IPS-20b (cell line): ENCODE data around the gene TBX6.

ENCODE experiments used
- H3K27ac ChIP-seq: one replicate; pipeline ENCODE4 v1.5.1; 2013; ENCODE audit warnings: low read length
- H3K27me3 ChIP-seq: 2 replicates; pipeline ENCODE4 v1.6.1; 2013; ENCODE audit warnings: mild to moderate bottlenecking, low read length, inconsistent platforms; ENCODE audit not compliant: insufficient read depth
- H3K36me3 ChIP-seq: 2 replicates; pipeline ENCODE4 v1.6.1; 2013; ENCODE audit warnings: low read depth, mild to moderate bottlenecking, inconsistent platforms, low read length, moderate library complexity; ENCODE audit not compliant: insufficient read depth
- H3K4me1 ChIP-seq: 2 replicates; pipeline ENCODE4 v1.6.1; 2013; ENCODE audit warnings: mild to moderate bottlenecking, control low read depth, inconsistent platforms, low read length, moderate library complexity; ENCODE audit not compliant: insufficient read depth
- H3K4me3 ChIP-seq: 2 replicates; pipeline ENCODE4 v1.5.1; 2013; ENCODE audit warnings: mild to moderate bottlenecking, low read length, inconsistent platforms
- H3K9ac ChIP-seq: 2 replicates; pipeline ENCODE4 v1.6.1; 2013; ENCODE audit warnings: low read depth, mild to moderate bottlenecking, inconsistent platforms, low read length, moderate library complexity
- H3K9me3 ChIP-seq: 2 replicates; pipeline ENCODE4 v1.6.1; 2013; ENCODE audit warnings: mild to moderate bottlenecking, low read depth, low read length, inconsistent platforms; ENCODE audit not compliant: insufficient read depth

The TBX6 gene

GRCh38 chr16:30068333-30068732, 23.4 kb downstream of the TBX6 start:
- H3K4me1 ChIP-seq = peaks cover 8% of the 10 kb centered on the region; the same call in 1 of the 2 replicates
- no peaks in the 10 kb centered on the region for H3K27me3 ChIP-seq
- no peak overlapping the region for H3K4me3 ChIP-seq
- no peaks in the 10 kb centered on the region for H3K9me3 ChIP-seq
- H3K9ac ChIP-seq = no peak overlapping the region
- H3K27ac ChIP-seq = no peak overlapping the region
- peaks cover 58% of the 10 kb centered on the region for H3K36me3 ChIP-seq

DNA sequence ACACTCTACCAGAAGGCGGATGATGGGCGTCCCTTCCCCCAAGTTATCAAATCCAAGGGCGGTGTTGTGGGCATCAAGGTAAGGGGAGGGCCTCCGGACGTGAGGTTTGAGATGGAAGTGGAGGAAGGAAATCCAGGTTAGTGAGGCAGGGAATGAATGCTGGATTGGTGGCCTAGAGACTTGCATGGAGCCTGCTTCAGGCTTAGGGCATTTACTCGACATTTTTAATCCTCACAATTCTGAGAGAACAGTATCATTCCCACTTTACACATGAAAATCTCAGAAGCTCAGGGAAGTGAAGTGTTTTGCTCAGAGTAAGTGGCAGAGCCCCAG, 24.2 kb downstream of the TBX6 start:
- no peak overlapping the region; the same call in 1 of the 2 replicates for H3K9ac ChIP-seq
- peak overlapping the region; percentile 97; the same call in 1 of the 2 replicates for H3K4me3 ChIP-seq

GRCh38 chr16:30066761-30067583, 24.8 kb downstream of the TBX6 start:
- no peaks in the 10 kb centered on the region for H3K9me3 ChIP-seq
- H3K4me1 ChIP-seq = peaks cover 11% of the 10 kb centered on the region; the same call in 1 of the 2 replicates
- peak overlapping the region; percentile 97 for H3K9ac ChIP-seq
- H3K4me3 ChIP-seq = peak overlapping the region; percentile 97
- no peaks in the 10 kb centered on the region for H3K27me3 ChIP-seq
- H3K36me3 ChIP-seq = peaks cover 53% of the 10 kb centered on the region
- peak overlapping the region; percentile 93 for H3K27ac ChIP-seq

More for the DNA sequence above, 24.2 kb downstream of the TBX6 start:
- peaks cover 58% of the 10 kb centered on the region for H3K36me3 ChIP-seq
- no peak overlapping the region for H3K27ac ChIP-seq
- H3K4me1 ChIP-seq = peaks cover 11% of the 10 kb centered on the region; the same call in 1 of the 2 replicates
- no peaks in the 10 kb centered on the region for H3K9me3 ChIP-seq
- H3K27me3 ChIP-seq = no peaks in the 10 kb centered on the region

DNA sequence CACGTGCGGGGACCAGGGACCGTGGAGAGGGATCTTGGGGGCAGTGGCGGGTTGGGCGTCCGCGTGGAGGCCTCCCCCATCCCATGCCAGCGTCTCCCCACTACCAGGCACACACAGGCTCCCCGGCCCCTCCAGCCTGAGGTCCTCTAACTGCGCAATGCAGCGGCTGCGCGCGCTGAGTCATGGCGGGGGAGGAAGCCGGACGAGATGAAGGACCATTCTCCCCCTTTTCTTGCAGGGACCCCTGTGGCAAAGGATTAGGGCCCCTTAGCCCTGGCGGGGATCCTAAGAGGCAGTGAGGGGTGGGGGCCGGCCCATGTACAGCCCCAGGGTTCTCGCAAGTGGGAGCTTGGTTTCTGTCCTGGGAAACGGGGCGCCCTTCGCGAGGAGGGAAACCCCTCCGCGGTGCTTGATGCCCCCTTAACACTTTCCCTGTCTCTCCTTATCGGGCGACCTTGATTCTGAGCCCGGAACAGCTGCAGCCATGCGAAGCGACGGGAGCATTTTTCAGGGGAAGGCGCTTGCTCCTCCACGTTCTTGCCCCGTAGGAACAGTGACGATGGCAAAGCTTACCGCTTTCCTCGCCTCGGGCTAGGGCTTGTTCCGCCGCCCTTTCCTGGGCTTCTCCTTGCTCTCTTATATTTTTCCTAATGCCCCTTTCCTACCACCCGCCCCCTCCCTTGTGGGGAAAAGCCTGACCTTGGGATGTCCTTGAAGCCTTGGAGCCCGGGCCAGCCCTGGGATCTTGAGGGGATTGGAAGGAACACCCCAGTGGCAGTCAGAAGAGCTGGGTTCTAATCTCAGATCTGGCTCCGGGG, 25.6 kb downstream of the TBX6 start:
- Histone ChIP-seq H3K36me3 (peaks cover 45% of the 10 kb centered on the region), H3K9ac (peak overlapping the region; percentile 97), H3K9me3 (no peaks in the 10 kb centered on the region), H3K27ac (peak overlapping the region; percentile 93), H3K4me3 (peak overlapping the region; percentile 97), H3K27me3 (no peaks in the 10 kb centered on the region), H3K4me1 (peaks cover 11% of the 10 kb centered on the region; the same call in 1 of the 2 replicates)

DNA sequence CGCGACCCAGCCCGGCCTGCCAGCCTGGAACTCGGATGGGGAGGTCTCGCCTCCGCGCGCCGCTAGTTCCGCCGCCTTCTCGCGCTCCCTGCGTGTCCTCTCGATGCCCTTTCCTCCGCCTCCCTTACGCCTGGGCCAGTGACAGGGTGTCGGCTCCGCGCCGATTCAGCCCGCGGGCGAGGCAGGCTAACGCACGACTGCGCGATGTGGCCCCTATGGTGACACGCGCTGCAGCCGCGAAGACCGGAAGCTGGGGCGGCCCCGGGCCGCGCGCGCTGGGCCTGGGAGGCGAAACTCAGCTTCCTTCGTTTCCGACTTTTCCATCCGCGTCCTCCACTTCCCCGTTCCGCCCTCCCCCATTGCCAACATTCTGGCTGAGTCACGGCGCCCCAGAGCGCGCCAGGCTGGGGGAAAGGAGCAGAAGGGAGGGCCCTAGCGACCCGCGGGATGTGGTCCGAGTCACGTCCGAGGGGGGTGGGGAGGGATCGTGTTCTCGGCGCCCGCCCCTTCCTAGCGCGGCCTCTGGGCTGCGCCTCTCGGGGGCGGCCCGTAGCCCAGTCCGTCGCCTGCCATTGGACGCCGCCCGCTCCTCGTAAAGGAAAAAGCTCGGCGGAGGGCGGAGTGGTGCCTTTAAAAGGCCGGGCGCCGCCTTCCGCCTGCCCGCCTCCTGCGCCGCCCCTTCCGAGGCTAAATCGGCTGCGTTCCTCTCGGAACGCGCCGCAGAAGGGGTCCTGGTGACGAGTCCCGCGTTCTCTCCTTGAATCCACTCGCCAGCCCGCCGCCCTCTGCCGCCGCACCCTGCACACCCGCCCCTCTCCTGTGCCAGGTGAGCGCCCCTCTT, 26.4 kb downstream of the TBX6 start, which contains the start of gene ALDOA:
Gene ALDOA, plus strand, starts transcription at position 659 of the 841 bp plus-strand sequence. CDS start 1,138 bp downstream, outside the sequence.
- H3K9ac ChIP-seq = peak within 1 kb of the TSS; percentile 97
- H3K27me3 ChIP-seq = no peaks in the 10 kb centered on the region
- peak within 1 kb of the TSS; percentile 97 for H3K4me3 ChIP-seq
- peak within 1 kb of the TSS; percentile 93 for H3K27ac ChIP-seq
- peaks cover 36% of the 10 kb centered on the region for H3K36me3 ChIP-seq
- H3K4me1 ChIP-seq = peaks cover 11% of the 10 kb centered on the region; the same call in 1 of the 2 replicates
- no peaks in the 10 kb centered on the region for H3K9me3 ChIP-seq

DNA sequence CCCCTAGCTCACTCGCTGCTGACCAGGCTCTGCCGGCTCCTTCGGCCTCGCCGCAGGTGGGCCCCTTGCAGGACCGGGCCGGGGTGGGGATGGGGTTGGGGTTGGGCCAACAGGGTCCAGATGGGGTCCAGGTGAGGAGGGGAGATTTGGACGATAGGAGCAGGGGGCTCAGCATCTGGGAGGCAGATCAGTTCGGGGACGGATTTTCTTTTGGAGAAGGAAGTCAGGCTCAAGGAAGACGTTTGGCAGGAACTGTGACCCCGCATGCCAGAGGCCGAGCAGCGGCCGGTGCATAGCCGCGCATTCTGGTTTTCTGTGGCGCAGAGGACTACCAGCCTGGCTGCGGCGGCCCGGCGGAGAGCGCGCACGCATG, 27.0 kb downstream of the TBX6 start:
- Histone ChIP-seq H3K36me3 (peaks cover 30% of the 10 kb centered on the region), H3K4me3 (peak overlapping the region; percentile 97), H3K27me3 (no peaks in the 10 kb centered on the region), H3K4me1 (peaks cover 11% of the 10 kb centered on the region; the same call in 1 of the 2 replicates), H3K9me3 (no peaks in the 10 kb centered on the region), H3K9ac (peak overlapping the region; percentile 97; the same call in 1 of the 2 replicates), H3K27ac (peak overlapping the region; percentile 75)

GRCh38 chr16:30063893-30064728, 27.6 kb downstream of the TBX6 start:
- Histone ChIP-seq H3K4me3 (peak overlapping the region; percentile 97), H3K36me3 (peaks cover 24% of the 10 kb centered on the region), H3K4me1 (peaks cover 11% of the 10 kb centered on the region; the same call in 1 of the 2 replicates), H3K9ac (peak overlapping the region; percentile 97; the same call in 1 of the 2 replicates), H3K27ac (peak overlapping the region; percentile 75), H3K9me3 (no peaks in the 10 kb centered on the region), H3K27me3 (no peaks in the 10 kb centered on the region)

DNA sequence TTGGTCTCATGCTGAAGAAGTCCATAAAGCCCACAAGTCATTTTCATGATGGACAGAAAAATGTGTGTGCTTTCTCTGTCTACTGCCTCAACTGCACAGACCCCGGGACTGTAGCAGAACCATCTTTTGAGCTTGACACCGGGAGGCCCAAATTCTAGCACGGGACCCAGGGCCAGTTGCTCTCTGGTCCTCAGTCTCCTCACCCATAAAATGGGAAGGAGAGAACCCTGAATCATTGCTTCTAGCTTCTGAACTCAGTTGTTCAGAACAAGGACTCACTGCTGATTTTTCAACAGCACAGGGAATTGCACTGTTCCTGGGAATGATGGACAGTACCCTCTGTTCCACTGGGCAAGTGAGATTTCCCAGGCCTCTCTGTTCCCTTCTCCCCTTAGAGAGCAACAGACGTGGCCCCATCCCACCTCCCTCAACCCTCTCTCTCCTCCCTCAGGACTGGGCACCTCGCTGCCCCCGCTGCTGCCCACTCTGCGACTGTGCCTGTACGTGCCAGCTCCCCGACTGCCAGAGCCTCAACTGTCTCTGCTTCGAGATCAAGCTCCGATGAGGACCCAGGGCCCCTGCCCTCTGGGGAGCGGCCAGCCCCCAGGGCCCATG, 28.3 kb downstream of the TBX6 start:
- H3K9ac ChIP-seq = peak overlapping the region; percentile 97; the same call in 1 of the 2 replicates
- H3K4me1 ChIP-seq = peaks cover 11% of the 10 kb centered on the region; the same call in 1 of the 2 replicates
- H3K9me3 ChIP-seq = no peaks in the 10 kb centered on the region
- no peaks in the 10 kb centered on the region for H3K27me3 ChIP-seq
- peak overlapping the region; percentile 75 for H3K27ac ChIP-seq
- peaks cover 17% of the 10 kb centered on the region for H3K36me3 ChIP-seq
- peak overlapping the region; percentile 97 for H3K4me3 ChIP-seq

- Histone ChIP-seq H3K27ac (no peak overlapping the region), H3K4me1 (peaks cover 5% of the 10 kb centered on the region; the same call in 1 of the 2 replicates), H3K4me3 (no peak overlapping the region), H3K9ac (no peak overlapping the region), H3K36me3 (no peaks in the 10 kb centered on the region), H3K9me3 (no peaks in the 10 kb centered on the region), H3K27me3 (no peaks in the 10 kb centered on the region)
Measured at GRCh38 chr16:30060836-30061554, 30.7 kb downstream of the TBX6 start.

- Histone ChIP-seq H3K4me3 (no peak overlapping the region), H3K9me3 (no peaks in the 10 kb centered on the region), H3K27me3 (no peaks in the 10 kb centered on the region), H3K9ac (no peak overlapping the region), H3K27ac (no peak overlapping the region), H3K36me3 (no peaks in the 10 kb centered on the region), H3K4me1 (peaks cover 5% of the 10 kb centered on the region; the same call in 1 of the 2 replicates)
Measured at GRCh38 chr16:30060346-30060745, 31.4 kb downstream of the TBX6 start.
